B cell (primary cell): Measurements from ENCODE around the gene AOPEP.

Source experiments
- CTCF ChIP-seq: fragments of 200-600 bp; IDR thresholded peaks from one replicate; pipeline ENCODE4 v1.8.0; 2022; ENCODE audit warnings: antibody characterized with exemption, mild to moderate bottlenecking
- EZH2 ChIP-seq: IDR thresholded peaks from 2 replicates; pipeline ENCODE4 v1.6.1; 2012; ENCODE audit warnings: borderline replicate concordance, low read depth, mild to moderate bottlenecking, moderate library complexity, low read length; ENCODE audit not compliant: insufficient read depth, poor library complexity, severe bottlenecking

GRCh38 chr9:94894094-94894699, 167.7 kb downstream of the AOPEP start:
- TF ChIP-seq CTCF = no peak
- no peak for TF ChIP-seq EZH2
